Naive thymus-derived CD4-positive, alpha-beta T cell (primary cell): Measurements from ENCODE around the gene AKAP13. TPM values are rescaled to one million over a fixed set of nuclear protein-coding genes. Genes with fewer than 3 reads are reported as not detected.

Experiments
- ATAC-seq: fragments of 150-1000 bp; cut with Tn5 transposase; 2 replicates; pipeline ENCODE4 v1.10.0; 2021; ENCODE audit warnings: mild to moderate bottlenecking, moderate library complexity
- CTCF ChIA-PET: fragments of 350-600 bp; sonication (Branson Sonifier 250); formaldehyde crosslinking; loops from one replicate; lab custom pipeline; 2021; ENCODE audit warnings: antibody characterized with exemption; lab: Charles Lee
- POLR2A ChIA-PET: fragments of 350-600 bp; sonication (Branson Sonifier 250); formaldehyde crosslinking; loops from one replicate; lab custom pipeline; 2021; ENCODE audit warnings: antibody characterized with exemption, inconsistent platforms; lab: Charles Lee
- DNase-seq, 9 donors: peaks; one replicate each; pipeline versions ENCODE4 v3.0.0 to v3.0.0-alpha.2; 2020 to 2022; ENCODE audit warnings: mixed read lengths in 1 of 9
- H3K27ac ChIP-seq: one replicate; pipeline ENCODE4 v1.7.0; 2013; ENCODE audit warnings: mild to moderate bottlenecking, low read depth, low read length, moderate library complexity
- H3K27me3 ChIP-seq, 2 donors: one replicate each; pipeline ENCODE4 v1.7.0; 2013; ENCODE audit warnings: low read length in 2 of 2, mild to moderate bottlenecking in 2 of 2, moderate library complexity in 2 of 2; ENCODE audit not compliant: control insufficient read depth in 2 of 2, insufficient read depth in 2 of 2
- H3K36me3 ChIP-seq, 3 experiments: 1 replicate in 2 of 3; 2 replicates in 1 of 3; pipeline ENCODE4 v1.7.0; 2013; ENCODE audit warnings: low read length in 3 of 3, mild to moderate bottlenecking in 3 of 3, moderate library complexity in 1 of 3; ENCODE audit not compliant: insufficient read depth in 3 of 3, control insufficient read depth in 2 of 3
- H3K4me1 ChIP-seq, 2 donors: one replicate each; pipeline ENCODE4 v1.7.0; 2013; ENCODE audit warnings: low read length in 2 of 2, mild to moderate bottlenecking in 2 of 2, moderate library complexity in 1 of 2; ENCODE audit not compliant: control insufficient read depth in 2 of 2, insufficient read depth in 2 of 2
- H3K4me3 ChIP-seq: 2 replicates; pipeline ENCODE4 v1.7.0; 2013; ENCODE audit warnings: mild to moderate bottlenecking, low read length
- H3K9me3 ChIP-seq, 3 experiments: 1 replicate in 2 of 3; 2 replicates in 1 of 3; pipeline ENCODE4 v1.7.0; 2013; ENCODE audit warnings: low read length in 3 of 3; ENCODE audit not compliant: control insufficient read depth in 2 of 3
- H3K27ac Mint-ChIP-seq, 9 donors: one replicate each; pipeline ENCODE4 v1.8.0; 2020 to 2022; ENCODE audit warnings: mixed read lengths in 9 of 9, mild to moderate bottlenecking in 8 of 9, moderate library complexity in 5 of 9, inconsistent platforms in 2 of 9
- H3K27me3 Mint-ChIP-seq, 5 donors: one replicate each; pipeline ENCODE4 v1.8.0; 2021 to 2022; ENCODE audit warnings: mixed read lengths in 5 of 5, mild to moderate bottlenecking in 1 of 5
- H3K36me3 Mint-ChIP-seq, 5 donors: one replicate each; pipeline ENCODE4 v1.8.0; 2020 to 2022; ENCODE audit warnings: mixed read lengths in 5 of 5, mild to moderate bottlenecking in 3 of 5, inconsistent platforms in 1 of 5
- H3K4me1 Mint-ChIP-seq, 7 donors: one replicate each; pipeline ENCODE4 v1.8.0; 2020 to 2022; ENCODE audit warnings: mixed read lengths in 7 of 7, mild to moderate bottlenecking in 3 of 7, inconsistent platforms in 1 of 7
- H3K4me3 Mint-ChIP-seq, 10 donors: one replicate each; pipeline ENCODE4 v1.8.0; 2020 to 2022; ENCODE audit warnings: mild to moderate bottlenecking in 10 of 10, mixed read lengths in 10 of 10, moderate library complexity in 6 of 10, inconsistent platforms in 2 of 10
- H3K9me3 Mint-ChIP-seq, 11 donors: one replicate each; pipeline ENCODE4 v1.8.0; 2020 to 2022; ENCODE audit warnings: mixed read lengths in 11 of 11, mild to moderate bottlenecking in 4 of 11, inconsistent platforms in 1 of 11, moderate library complexity in 1 of 11
- intact Hi-C, 2 donors: fragments of 100-400 bp; cut with micrococcal nuclease; formaldehyde crosslinking; loops; one replicate each; pipeline ENCODE4 v1.15.1; 2023
- polyA plus RNA-seq, 2 donors: library from polyadenylated mRNA; unstranded; fragments of 300-500 nt; fragmentation: Illumina TruSeq; gene quantifications; one replicate each; pipeline ENCODE4 v1.2.3, GENCODE V29; 2021
- total RNA-seq, 6 experiments: library from RNA in 5 of 6; stranded (reverse) in 5 of 6; gene quantifications; 1 replicate in 5 of 6; 2 replicates in 1 of 6; pipeline ENCODE4 v1.2.3 and lab custom pipeline; 2021 to 2026

AKAP13 gene
- total and polyA plus RNA-seq, 7 experiments from 2014 or later = 108 to 400 (median 231) TPM

DNA sequence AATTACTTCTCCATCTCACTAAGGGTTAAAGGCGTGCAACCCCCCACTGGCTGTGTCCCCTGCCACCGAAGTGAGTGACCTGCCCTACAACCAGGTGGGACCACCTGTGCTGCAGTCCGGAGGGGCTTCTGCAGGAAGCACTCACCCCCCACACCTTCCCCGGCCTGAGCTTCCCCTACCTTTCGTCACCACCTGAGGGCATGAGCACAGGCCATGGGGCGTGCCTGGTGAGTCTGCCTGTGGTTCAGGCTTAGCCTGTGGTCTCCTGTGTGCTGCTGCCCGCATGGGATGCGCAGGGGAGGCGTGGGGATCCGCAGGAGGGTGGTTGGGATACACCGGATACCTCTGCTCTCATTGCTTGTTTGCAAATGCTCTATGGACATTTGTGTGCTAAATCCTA, 368.3 kb downstream of the AKAP13 start:
- H3K9me3 ChIP-seq = no peaks in the 10 kb centered on the region
- peaks cover 9 to 33% (median 23%) of the 10 kb centered on the region in 7 donors for H3K4me1 Mint-ChIP-seq
- H3K9me3 Mint-ChIP-seq = peaks cover 0 to 4% (median 0%) of the 10 kb centered on the region in 11 donors
- DNase-seq (no peak), ATAC-seq (no peak)
- peak overlapping the region in 5 of 9 donors; percentile 0 to 72 (median 38) for H3K27ac Mint-ChIP-seq
- no peak overlapping the region for H3K4me3 ChIP-seq
- peaks cover 0 to 8% of the 10 kb centered on the region in 2 donors for H3K4me1 ChIP-seq
- H3K27me3 ChIP-seq = no peaks in the 10 kb centered on the region
- no peak overlapping the region for H3K4me3 Mint-ChIP-seq
- H3K27ac ChIP-seq = no peak overlapping the region
- H3K36me3 Mint-ChIP-seq = peaks cover 0 to 33% (median 6%) of the 10 kb centered on the region in 5 donors
- H3K36me3 ChIP-seq = peaks cover 16 to 55% (median 22%) of the 10 kb centered on the region in 3 experiments
- H3K27me3 Mint-ChIP-seq = no peaks in the 10 kb centered on the region
- CTCF ChIA-PET = no interaction called here
- intact Hi-C loops = loop anchor here in 1 of 2 donors (1.0 kb wide), 1 partner anchor 46 kb away; the partner anchor contains the start of gene KLHL25
- POLR2A ChIA-PET = no interaction called here

DNA sequence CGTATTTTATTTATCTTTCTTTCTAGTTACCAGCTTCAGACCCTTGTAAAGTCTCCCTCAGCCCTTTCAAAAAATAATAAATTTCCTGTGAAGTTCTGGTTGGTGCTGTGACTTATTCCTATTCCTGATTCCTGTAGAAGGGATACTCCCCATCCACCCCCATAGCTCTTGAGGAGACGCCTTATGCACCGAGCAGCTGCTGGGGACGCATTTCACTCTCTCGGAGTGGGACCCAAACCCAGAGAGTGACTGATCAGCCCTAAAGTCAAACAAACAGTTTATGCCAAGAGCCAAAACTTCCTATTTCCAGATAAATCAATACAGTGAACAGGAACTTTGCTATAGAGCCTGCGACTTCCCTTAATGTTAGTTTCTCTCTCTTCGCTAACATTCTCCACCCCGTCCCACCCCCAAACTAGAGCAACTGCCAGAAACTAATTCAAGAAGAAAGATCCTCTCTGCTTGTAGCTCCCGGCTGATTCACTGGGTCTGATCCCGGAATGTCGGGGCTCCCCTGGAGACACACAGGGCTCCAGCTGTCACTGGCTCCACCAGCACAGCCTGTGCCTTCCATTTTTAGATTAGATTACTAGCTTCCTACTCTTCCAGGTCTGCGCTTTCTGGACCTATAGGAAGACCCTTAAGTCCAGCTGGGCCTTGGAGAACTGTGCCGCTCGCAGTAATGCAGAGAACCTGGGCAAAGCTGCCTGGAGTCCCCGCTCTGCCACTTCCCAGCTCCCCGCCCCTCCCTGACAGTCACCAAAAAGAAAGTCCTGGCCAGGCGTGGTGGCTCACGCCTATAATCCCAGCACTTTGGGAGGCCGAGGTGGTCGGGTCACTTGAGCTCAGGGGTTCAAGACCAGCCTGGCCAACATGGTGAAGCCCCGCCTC, 369.1 kb downstream of the AKAP13 start:
- no peaks in the 10 kb centered on the region for H3K9me3 ChIP-seq
- H3K27me3 ChIP-seq = no peaks in the 10 kb centered on the region
- peaks cover 0 to 8% of the 10 kb centered on the region in 2 donors for H3K4me1 ChIP-seq
- H3K36me3 Mint-ChIP-seq = peaks cover 0 to 27% (median 2%) of the 10 kb centered on the region in 5 donors
- no peak overlapping the region for H3K4me3 ChIP-seq
- no peaks in the 10 kb centered on the region for H3K27me3 Mint-ChIP-seq
- ATAC-seq = no peak
- H3K4me1 Mint-ChIP-seq = peaks cover 9 to 37% (median 27%) of the 10 kb centered on the region in 7 donors
- peaks cover 0 to 4% (median 0%) of the 10 kb centered on the region in 11 donors for H3K9me3 Mint-ChIP-seq
- H3K4me3 Mint-ChIP-seq = no peak overlapping the region
- DNase-seq = no peak
- H3K27ac ChIP-seq = no peak overlapping the region
- CTCF ChIA-PET = interaction anchor here (0.8 kb wide), 1 partner anchor 14 kb away, joined by 3 read pairs; no protein-coding TSS in a partner anchor
- intact Hi-C loops = no loop called here
- H3K36me3 ChIP-seq = peaks cover 8 to 47% (median 20%) of the 10 kb centered on the region in 3 experiments
- POLR2A ChIA-PET = interaction anchor here (1.2 kb wide), 1 partner anchor 11 kb away, joined by 5 read pairs; no protein-coding TSS in a partner anchor
- peak overlapping the region in 6 of 9 donors; percentile 2 to 72 (median 48) for H3K27ac Mint-ChIP-seq

DNA sequence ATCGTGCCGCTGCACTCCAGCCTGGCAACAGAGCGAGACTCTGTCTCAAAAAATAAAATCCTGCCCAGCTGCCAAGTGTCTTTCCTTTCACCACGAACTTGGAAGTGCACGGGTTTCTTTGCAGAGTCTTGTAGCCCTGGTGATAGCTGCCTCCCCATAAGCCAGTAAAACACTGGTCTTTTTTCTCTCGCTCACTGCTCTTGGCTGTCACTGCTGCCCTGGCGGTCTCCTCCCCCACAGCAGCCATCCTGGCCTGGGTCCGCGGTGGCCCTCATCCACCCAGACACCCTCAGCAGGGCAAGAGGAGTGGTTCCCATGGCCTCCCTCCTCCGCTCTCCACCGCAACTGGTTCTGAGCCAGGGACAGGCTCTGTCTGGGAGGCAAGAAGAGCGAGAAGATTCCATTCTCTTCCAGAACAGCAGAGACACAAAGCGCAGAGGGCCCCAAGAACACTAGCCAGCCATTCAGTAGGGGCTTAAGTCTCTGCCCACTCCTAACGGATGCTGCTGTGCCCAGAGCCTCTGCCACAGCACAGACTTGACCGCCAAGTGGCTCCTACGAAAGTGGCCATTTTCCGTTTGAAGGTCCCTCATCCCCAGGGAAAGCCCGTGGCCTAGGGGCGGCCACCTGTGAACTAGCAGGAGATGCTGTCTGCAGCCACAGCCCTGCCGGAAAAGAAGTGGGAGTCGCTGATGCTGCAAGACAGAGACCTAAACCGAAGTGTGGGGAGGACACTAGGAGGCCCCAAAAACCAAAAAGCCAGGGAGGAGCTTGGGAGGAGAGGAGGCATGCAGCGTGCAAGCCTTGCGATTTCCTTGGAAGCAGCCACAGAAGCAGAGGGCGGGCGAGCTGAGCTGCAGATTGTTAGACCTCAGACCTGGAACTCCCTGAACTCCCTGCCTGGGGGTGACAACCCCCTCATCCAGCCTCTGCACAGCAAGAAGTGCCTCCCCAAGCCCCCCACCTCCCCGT, 370.2 kb downstream of the AKAP13 start:
- Mint-ChIP-seq H3K4me1 (peaks cover 9 to 42% (median 32%) of the 10 kb centered on the region in 7 donors), H3K27me3 (no peaks in the 10 kb centered on the region), H3K4me3 (peak overlapping the region in 3 of 10 donors; percentile 29 to 42 (median 39)), H3K27ac (peak overlapping the region in 7 of 9 donors; percentile 31 to 83 (median 54)), H3K36me3 (peaks cover 0 to 25% (median 0%) of the 10 kb centered on the region in 5 donors), H3K9me3 (peaks cover 0 to 4% (median 0%) of the 10 kb centered on the region in 11 donors)
- CTCF ChIA-PET = no interaction called here
- POLR2A ChIA-PET = interaction anchor here (1.2 kb wide), 1 partner anchor 12 kb away, joined by 5 read pairs; no protein-coding TSS in a partner anchor
- intact Hi-C loops = no loop called here
- peaks cover 0 to 8% of the 10 kb centered on the region in 2 donors for H3K4me1 ChIP-seq
- DNase-seq (no peak), ATAC-seq (peak; percentile 8)
- H3K27me3 ChIP-seq = no peaks in the 10 kb centered on the region
- no peak overlapping the region for H3K4me3 ChIP-seq
- no peak overlapping the region for H3K27ac ChIP-seq
- no peaks in the 10 kb centered on the region for H3K9me3 ChIP-seq
- H3K36me3 ChIP-seq = peaks cover 3 to 36% (median 10%) of the 10 kb centered on the region in 3 experiments

DNA sequence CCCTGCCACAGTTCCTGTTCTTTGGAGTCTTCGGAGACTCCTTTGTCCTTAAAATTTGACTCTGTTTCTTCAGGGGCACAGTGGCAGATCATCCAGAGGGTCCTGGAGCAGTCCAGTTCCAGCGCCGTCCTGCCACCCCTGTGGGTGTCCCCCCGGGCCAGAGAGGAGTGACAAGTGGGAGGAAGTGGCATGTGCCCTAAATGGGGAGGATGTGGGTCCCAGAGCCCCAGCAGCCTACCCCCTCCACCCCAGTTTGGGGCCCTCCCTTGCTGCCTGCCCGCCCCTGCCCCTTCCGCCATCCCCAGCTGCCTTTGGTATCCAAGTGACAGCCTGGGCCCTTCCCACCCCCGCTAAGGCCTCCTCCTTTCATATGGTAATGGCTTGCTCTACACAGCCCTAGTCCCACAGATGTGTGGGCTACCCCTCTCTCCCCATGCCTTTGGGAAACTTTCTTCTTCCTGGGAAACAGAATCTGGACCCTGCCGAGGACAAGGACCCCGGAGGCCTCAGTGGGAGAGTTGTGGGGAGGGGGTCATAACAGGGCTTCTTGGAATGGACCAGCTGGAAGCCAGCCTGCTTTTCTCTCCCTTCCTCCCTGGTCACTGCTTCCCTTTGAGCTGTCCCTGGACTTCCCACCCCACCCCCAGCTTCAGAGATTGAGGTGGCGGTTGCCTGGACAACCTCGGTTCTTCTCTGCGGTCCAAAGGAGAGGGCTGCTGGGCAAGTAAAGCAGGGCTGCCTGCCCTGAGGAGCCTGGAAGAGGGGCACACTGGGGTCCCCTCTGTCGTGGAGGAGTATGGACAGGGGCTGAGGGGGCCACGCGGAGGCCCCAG, 371.1 kb downstream of the AKAP13 start:
- peak overlapping the region in 1 of 10 donors; percentile 29 for H3K4me3 Mint-ChIP-seq
- no peak overlapping the region for H3K4me3 ChIP-seq
- peaks cover 0 to 4% (median 0%) of the 10 kb centered on the region in 11 donors for H3K9me3 Mint-ChIP-seq
- H3K36me3 ChIP-seq = peaks cover 0 to 27% (median 7%) of the 10 kb centered on the region in 3 experiments
- peaks cover 0 to 8% of the 10 kb centered on the region in 2 donors for H3K4me1 ChIP-seq
- intact Hi-C loops = no loop called here
- H3K9me3 ChIP-seq = no peaks in the 10 kb centered on the region
- peak; percentile 35 for ATAC-seq
- ChIA-PET POLR2A (no interaction called here), CTCF (interaction anchor here (0.7 kb wide), 1 partner anchor 165 kb away, joined by 3 read pairs; no protein-coding TSS in a partner anchor)
- H3K27me3 ChIP-seq = no peaks in the 10 kb centered on the region
- peak in 1 of 9 donors; percentile 13 for DNase-seq
- H3K27me3 Mint-ChIP-seq = no peaks in the 10 kb centered on the region
- H3K27ac ChIP-seq = peak overlapping the region; percentile 51
- peaks cover 0 to 18% (median 0%) of the 10 kb centered on the region in 5 donors for H3K36me3 Mint-ChIP-seq
- H3K4me1 Mint-ChIP-seq = peaks cover 9 to 42% (median 32%) of the 10 kb centered on the region in 7 donors
- peak overlapping the region in 7 of 9 donors; percentile 28 to 83 (median 72) for H3K27ac Mint-ChIP-seq

DNA sequence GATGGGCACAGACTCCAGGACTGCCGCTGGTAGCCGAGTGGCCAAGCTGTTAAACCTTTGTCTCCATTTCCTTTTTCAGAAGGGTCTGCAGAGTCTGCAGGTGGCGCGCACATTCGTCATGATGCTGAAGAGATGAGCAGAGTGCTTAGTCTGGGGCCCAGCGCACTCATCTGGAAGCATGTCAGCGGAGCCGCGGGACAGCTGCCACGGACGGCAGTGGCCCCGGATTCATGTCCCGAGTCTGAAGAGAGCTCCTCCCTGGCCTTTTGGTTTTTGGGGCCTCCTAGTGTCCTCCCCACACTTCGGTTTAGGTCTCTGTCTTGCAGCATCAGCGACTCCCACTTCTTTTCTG, 371.7 kb downstream of the AKAP13 start:
- Histone ChIP-seq H3K4me3 (no peak overlapping the region), H3K4me1 (peaks cover 0 to 8% of the 10 kb centered on the region in 2 donors), H3K9me3 (no peaks in the 10 kb centered on the region), H3K27me3 (no peaks in the 10 kb centered on the region), H3K36me3 (peaks cover 0 to 21% (median 3%) of the 10 kb centered on the region in 3 experiments), H3K27ac (no peak overlapping the region)
- intact Hi-C loops = no loop called here
- peaks cover 0 to 4% (median 0%) of the 10 kb centered on the region in 11 donors for H3K9me3 Mint-ChIP-seq
- ChIA-PET POLR2A (no interaction called here), CTCF (interaction anchor here (0.7 kb wide), 1 partner anchor 166 kb away, joined by 3 read pairs; no protein-coding TSS in a partner anchor)
- H3K36me3 Mint-ChIP-seq = peaks cover 0 to 13% (median 0%) of the 10 kb centered on the region in 5 donors
- peaks cover 9 to 42% (median 32%) of the 10 kb centered on the region in 7 donors for H3K4me1 Mint-ChIP-seq
- H3K27ac Mint-ChIP-seq = peak overlapping the region in 3 of 9 donors; percentile 72 to 83 (median 81)
- no peak overlapping the region for H3K4me3 Mint-ChIP-seq
- H3K27me3 Mint-ChIP-seq = no peaks in the 10 kb centered on the region
- ATAC-seq (no peak), DNase-seq (no peak)
